Thoracic aorta (tissue), 2 donors: ENCODE data around the gene ADGRF1. TPM values are rescaled to one million over a fixed set of nuclear protein-coding genes. Genes with fewer than 3 reads are reported as not detected.
A peak's percentile ranks its signal among the peaks of the same experiment; 100 is the strongest.

Experiments
- ATAC-seq: fragments of 150-250 bp; one replicate; pipeline ENCODE4 v1.8.0; 2017; ENCODE audit warnings: low read depth; ENCODE audit not compliant: insufficient number of reproducible peaks, low FRiP score
- DNase-seq: peaks from one replicate; pipeline ENCODE4 v3.0.0-alpha.2; 2020; ENCODE audit warnings: low spot score
- H3K27ac ChIP-seq, 2 donors: fragments of 200-600 bp; sonication (generic); 1 replicate in 1 of 2; 2 replicates in 1 of 2; pipeline ENCODE4 v1.5.1; 2016; ENCODE audit warnings: mild to moderate bottlenecking in 2 of 2, moderate library complexity in 2 of 2
- H3K27me3 ChIP-seq: fragments of 200-600 bp; sonication (generic); replicated peaks from 2 replicates; pipeline ENCODE4 v1.6.0; 2016; ENCODE audit warnings: mild to moderate bottlenecking; ENCODE audit not compliant: insufficient read depth
- H3K36me3 ChIP-seq: fragments of 200-600 bp; sonication (generic); one replicate; pipeline ENCODE4 v1.5.1; 2016
- H3K4me1 ChIP-seq, 2 donors: fragments of 200-600 bp; sonication (generic); 1 replicate in 1 of 2; 2 replicates in 1 of 2; pipeline versions ENCODE4 v1.5.1 to v1.6.0; 2016; ENCODE audit warnings: low read depth in 2 of 2, mild to moderate bottlenecking in 1 of 2; ENCODE audit not compliant: control insufficient read depth in 1 of 2
- H3K4me3 ChIP-seq: fragments of 200-600 bp; sonication (generic); 2 replicates; pipeline ENCODE4 v1.5.1; 2016; ENCODE audit warnings: mild to moderate bottlenecking
- H3K9me3 ChIP-seq: fragments of 200-600 bp; sonication (generic); 2 replicates; pipeline ENCODE4 v1.5.1; 2016
- CTCF ChIP-seq: fragments of 200-600 bp; sonication (generic); IDR thresholded peaks from one replicate; pipeline ENCODE4 v1.5.1; 2019; ENCODE audit warnings: antibody characterized with exemption
- total RNA-seq, 2 donors: library from RNA; depleted of rRNA; stranded (reverse); fragments of >200 nt; gene quantifications; one replicate each; pipeline versions ENCODE4 v1.1.0 to v1.2.3, GENCODE V29; 2016

ADGRF1 gene
- total RNA-seq, 2 donors from 2014 or later: not detected

- Histone ChIP-seq H3K36me3 (no peaks in the 10 kb centered on the region), H3K4me3 (no peak overlapping the region), H3K27ac (no peak overlapping the region), H3K27me3 (no peaks in the 10 kb centered on the region), H3K4me1 (peaks cover 0 to 19% of the 10 kb centered on the region in 2 donors), H3K9me3 (no peaks in the 10 kb centered on the region)
- no peak for TF ChIP-seq CTCF
- DNase-seq (peak; percentile 14), ATAC-seq (peak; percentile 58)
Measured at GRCh38 chr6:47083586-47084047, 41.5 kb upstream of the ADGRF1 start.

GRCh38 chr6:47080083-47080596 is 38.0 kb upstream of the ADGRF1 start:
- no peak for TF ChIP-seq CTCF
- no peak for ATAC-seq

GRCh38 chr6:47079638-47080037 is 37.5 kb upstream of the ADGRF1 start:
- Histone ChIP-seq H3K36me3 (no peaks in the 10 kb centered on the region), H3K4me1 (peaks cover 0 to 15% of the 10 kb centered on the region in 2 donors)
- no peak for TF ChIP-seq CTCF

More at GRCh38 chr6:47080083-47080596, 38.0 kb upstream of the ADGRF1 start:
- no peaks in the 10 kb centered on the region for H3K36me3 ChIP-seq
- no peaks in the 10 kb centered on the region for H3K9me3 ChIP-seq
- no peak for DNase-seq
- H3K27me3 ChIP-seq: no peaks in the 10 kb centered on the region
- peaks cover 0 to 19% of the 10 kb centered on the region in 2 donors for H3K4me1 ChIP-seq
- no peak overlapping the region for H3K27ac ChIP-seq
- H3K4me3 ChIP-seq: no peak overlapping the region

GRCh38 chr6:47078991-47079390 is 36.9 kb upstream of the ADGRF1 start:
- Histone ChIP-seq H3K27ac (no peak overlapping the region), H3K9me3 (no peaks in the 10 kb centered on the region), H3K36me3 (no peaks in the 10 kb centered on the region), H3K4me1 (peaks cover 0 to 12% of the 10 kb centered on the region in 2 donors), H3K27me3 (no peaks in the 10 kb centered on the region), H3K4me3 (no peak overlapping the region)
- no peak for DNase-seq
- ATAC-seq: no peak
- TF ChIP-seq CTCF: no peak

More at GRCh38 chr6:47079638-47080037, 37.5 kb upstream of the ADGRF1 start:
- H3K4me3 ChIP-seq: no peak overlapping the region
- no peaks in the 10 kb centered on the region for H3K9me3 ChIP-seq
- ATAC-seq (no peak), DNase-seq (no peak)
- no peaks in the 10 kb centered on the region for H3K27me3 ChIP-seq
- no peak overlapping the region for H3K27ac ChIP-seq

- no peak overlapping the region for H3K4me3 ChIP-seq
- DNase-seq (no peak), ATAC-seq (no peak)
- H3K9me3 ChIP-seq: no peaks in the 10 kb centered on the region
- TF ChIP-seq CTCF: no peak
- no peaks in the 10 kb centered on the region for H3K27me3 ChIP-seq
- no peaks in the 10 kb centered on the region for H3K4me1 ChIP-seq
- H3K27ac ChIP-seq: no peak overlapping the region
- H3K36me3 ChIP-seq: no peaks in the 10 kb centered on the region
Measured at GRCh38 chr6:47076422-47077344, 34.6 kb upstream of the ADGRF1 start.
